Panc1 (cell line): ENCODE results near the gene ABCC4. TPM values are rescaled to one million over a fixed set of nuclear protein-coding genes. Genes with fewer than 3 reads are reported as not detected.

ENCODE experiments used
- ATAC-seq: fragments of 200-7000 bp; cut with Tn5 transposase; 2 replicates; pipeline ENCODE4 v1.9.1; 2020; ENCODE audit warnings: mild to moderate bottlenecking, moderate library complexity
- BruUV-seq: library from RNA; stranded (reverse); fragments of 400-500 nt; replicated peaks from 2 replicates; lab custom pipeline; 2021; lab: Mats Ljungman, UMichigan
- CTCF ChIA-PET: fragments of 300-600 bp; sonication (Branson Sonifier 250); formaldehyde crosslinking; loops from one replicate; lab custom pipeline; 2022; ENCODE audit warnings: antibody characterized with exemption; lab: Charles Lee
- POLR2A ChIA-PET: fragments of 300-600 bp; sonication (Branson Sonifier 250); formaldehyde crosslinking; loops from one replicate; lab custom pipeline; 2022; ENCODE audit warnings: antibody characterized with exemption; lab: Charles Lee
- DNase-seq: peaks from one replicate; pipeline ENCODE4 v3.0.0-alpha.2; 2010; ENCODE audit warnings: low read depth, low spot score
- H3K27ac ChIP-seq: 2 replicates; pipeline ENCODE4 v1.5.1; 2011; ENCODE audit warnings: mild to moderate bottlenecking, low read length, inconsistent platforms
- H3K27me3 ChIP-seq: fragments of 200-500 bp; sonication (Bioruptor generic); 2 replicates; pipeline ENCODE4 v1.6.0; 2014; ENCODE audit warnings: low read length, inconsistent platforms; ENCODE audit not compliant: control insufficient read depth, insufficient read depth
- H3K36me3 ChIP-seq: fragments of 200-500 bp; sonication (Bioruptor generic); 2 replicates; pipeline ENCODE4 v1.5.1; 2014; ENCODE audit warnings: inconsistent platforms, mild to moderate bottlenecking, low read length, moderate library complexity; ENCODE audit not compliant: control insufficient read depth, insufficient read depth
- H3K4me1 ChIP-seq: 2 replicates; pipeline ENCODE4 v1.5.1; 2011; ENCODE audit warnings: inconsistent platforms, mild to moderate bottlenecking, low read length, moderate library complexity; ENCODE audit not compliant: control insufficient read depth, insufficient read depth
- H3K4me3 ChIP-seq, 2 experiments: 2 replicates each; pipeline ENCODE4 v1.5.1; 2011 to 2012; ENCODE audit warnings: low read depth in 2 of 2, low read length in 2 of 2, mild to moderate bottlenecking in 2 of 2, inconsistent platforms in 1 of 2, moderate library complexity in 1 of 2
- H3K9me3 ChIP-seq: fragments of 200-500 bp; sonication (Bioruptor generic); 2 replicates; pipeline ENCODE4 v1.5.1; 2014; ENCODE audit warnings: low read depth, mild to moderate bottlenecking, inconsistent platforms, low read length, moderate library complexity; ENCODE audit not compliant: control insufficient read depth, insufficient read depth
- POLR2AphosphoS5 ChIP-seq: IDR thresholded peaks from 2 replicates; pipeline ENCODE4 v1.6.1; 2012; ENCODE audit warnings: mild to moderate bottlenecking, low read depth, low read length, moderate library complexity
- SIN3A ChIP-seq: IDR thresholded peaks from 2 replicates; pipeline ENCODE4 v1.6.1; 2012; ENCODE audit warnings: low read depth, mild to moderate bottlenecking, low read length, moderate library complexity, borderline replicate concordance; ENCODE audit not compliant: insufficient read depth
- TCF7L2 ChIP-seq: IDR thresholded peaks from 2 replicates; pipeline ENCODE4 v1.6.1; 2011; ENCODE audit warnings: mild to moderate bottlenecking, low read depth, low read length, inconsistent platforms
- in situ Hi-C: cut with HindIII; loops from 2 replicates; pipeline ENCODE4 v1.10.0; 2016; ENCODE audit warnings: low sequenced_read_pairs, low pct_unique_long_range_greater_than_20kb
- intact Hi-C: fragments of 100-400 bp; cut with micrococcal nuclease; formaldehyde crosslinking; loops from one replicate; pipeline ENCODE4 v1.10.0; 2022; ENCODE audit not compliant: unreplicated experiment
- total RNA-seq: library from RNA; stranded (reverse); gene quantifications from one replicate; pipeline ENCODE4 v1.2.1, GENCODE V29; 2021; ENCODE audit not compliant: unreplicated experiment
- TF ChIP-seq, protein P1 (sequence below), 2 experiments: IDR thresholded peaks; 2 replicates each; pipeline ENCODE4 v1.6.1; 2011 to 2012; ENCODE audit warnings: low read depth in 2 of 2, control low read depth in 1 of 2, low read length in 1 of 2, mild to moderate bottlenecking in 1 of 2, moderate library complexity in 1 of 2; ENCODE audit not compliant: insufficient read depth in 1 of 2
- TF ChIP-seq, protein P2 (sequence below): fragments of 450-650 bp; IDR thresholded peaks from 2 replicates; pipeline ENCODE4 v1.5.1; 2017; ENCODE audit warnings: mild to moderate bottlenecking

Gene ABCC4
- total RNA-seq, 1 experiment from 2014 or later = 69.3 TPM

DNA sequence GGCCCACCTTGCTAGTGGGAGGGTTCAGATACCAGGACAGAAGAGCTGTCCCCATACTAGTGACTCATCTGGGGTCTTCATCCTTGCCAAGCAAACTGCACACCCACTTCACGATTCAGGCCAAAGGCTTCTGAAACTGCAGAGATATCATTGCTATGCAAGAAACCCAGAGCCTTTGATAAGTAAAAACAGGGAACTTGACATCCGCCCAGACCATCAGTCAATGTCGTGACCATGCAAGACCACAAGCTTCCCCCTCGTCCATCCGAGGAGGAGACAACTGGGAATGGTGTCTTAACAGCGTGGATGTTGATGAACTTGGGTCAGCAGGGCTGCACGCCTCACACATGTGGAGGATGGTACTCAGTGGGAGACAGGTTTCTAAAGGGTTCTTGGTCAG is 58.0 kb downstream of the ABCC4 start:
- TF ChIP-seq POLR2AphosphoS5 (no peak), SIN3A (no peak), TCF7L2 (no peak)
- TF ChIP-seq, protein P1, sequence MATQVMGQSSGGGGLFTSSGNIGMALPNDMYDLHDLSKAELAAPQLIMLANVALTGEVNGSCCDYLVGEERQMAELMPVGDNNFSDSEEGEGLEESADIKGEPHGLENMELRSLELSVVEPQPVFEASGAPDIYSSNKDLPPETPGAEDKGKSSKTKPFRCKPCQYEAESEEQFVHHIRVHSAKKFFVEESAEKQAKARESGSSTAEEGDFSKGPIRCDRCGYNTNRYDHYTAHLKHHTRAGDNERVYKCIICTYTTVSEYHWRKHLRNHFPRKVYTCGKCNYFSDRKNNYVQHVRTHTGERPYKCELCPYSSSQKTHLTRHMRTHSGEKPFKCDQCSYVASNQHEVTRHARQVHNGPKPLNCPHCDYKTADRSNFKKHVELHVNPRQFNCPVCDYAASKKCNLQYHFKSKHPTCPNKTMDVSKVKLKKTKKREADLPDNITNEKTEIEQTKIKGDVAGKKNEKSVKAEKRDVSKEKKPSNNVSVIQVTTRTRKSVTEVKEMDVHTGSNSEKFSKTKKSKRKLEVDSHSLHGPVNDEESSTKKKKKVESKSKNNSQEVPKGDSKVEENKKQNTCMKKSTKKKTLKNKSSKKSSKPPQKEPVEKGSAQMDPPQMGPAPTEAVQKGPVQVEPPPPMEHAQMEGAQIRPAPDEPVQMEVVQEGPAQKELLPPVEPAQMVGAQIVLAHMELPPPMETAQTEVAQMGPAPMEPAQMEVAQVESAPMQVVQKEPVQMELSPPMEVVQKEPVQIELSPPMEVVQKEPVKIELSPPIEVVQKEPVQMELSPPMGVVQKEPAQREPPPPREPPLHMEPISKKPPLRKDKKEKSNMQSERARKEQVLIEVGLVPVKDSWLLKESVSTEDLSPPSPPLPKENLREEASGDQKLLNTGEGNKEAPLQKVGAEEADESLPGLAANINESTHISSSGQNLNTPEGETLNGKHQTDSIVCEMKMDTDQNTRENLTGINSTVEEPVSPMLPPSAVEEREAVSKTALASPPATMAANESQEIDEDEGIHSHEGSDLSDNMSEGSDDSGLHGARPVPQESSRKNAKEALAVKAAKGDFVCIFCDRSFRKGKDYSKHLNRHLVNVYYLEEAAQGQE (IDR thresholded peaks at IDR 0.05; ENCODE audit: insufficient read depth in 1 of 2, low read depth in 2 of 2, low read length in 1 of 2) = no peak
- TF ChIP-seq, protein P2, sequence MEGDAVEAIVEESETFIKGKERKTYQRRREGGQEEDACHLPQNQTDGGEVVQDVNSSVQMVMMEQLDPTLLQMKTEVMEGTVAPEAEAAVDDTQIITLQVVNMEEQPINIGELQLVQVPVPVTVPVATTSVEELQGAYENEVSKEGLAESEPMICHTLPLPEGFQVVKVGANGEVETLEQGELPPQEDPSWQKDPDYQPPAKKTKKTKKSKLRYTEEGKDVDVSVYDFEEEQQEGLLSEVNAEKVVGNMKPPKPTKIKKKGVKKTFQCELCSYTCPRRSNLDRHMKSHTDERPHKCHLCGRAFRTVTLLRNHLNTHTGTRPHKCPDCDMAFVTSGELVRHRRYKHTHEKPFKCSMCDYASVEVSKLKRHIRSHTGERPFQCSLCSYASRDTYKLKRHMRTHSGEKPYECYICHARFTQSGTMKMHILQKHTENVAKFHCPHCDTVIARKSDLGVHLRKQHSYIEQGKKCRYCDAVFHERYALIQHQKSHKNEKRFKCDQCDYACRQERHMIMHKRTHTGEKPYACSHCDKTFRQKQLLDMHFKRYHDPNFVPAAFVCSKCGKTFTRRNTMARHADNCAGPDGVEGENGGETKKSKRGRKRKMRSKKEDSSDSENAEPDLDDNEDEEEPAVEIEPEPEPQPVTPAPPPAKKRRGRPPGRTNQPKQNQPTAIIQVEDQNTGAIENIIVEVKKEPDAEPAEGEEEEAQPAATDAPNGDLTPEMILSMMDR = no peak
- no peak overlapping the region for H3K4me3 ChIP-seq
- BruUV-seq = no TSS peak
- no peaks in the 10 kb centered on the region for H3K27me3 ChIP-seq
- in situ Hi-C loops = no loop called here
- H3K4me1 ChIP-seq = peaks cover 10% of the 10 kb centered on the region
- peaks cover 3% of the 10 kb centered on the region for H3K36me3 ChIP-seq
- DNase-seq = no peak
- intact Hi-C loops = no loop called here
- peak overlapping the region; percentile 39; the same call in 1 of the 2 replicates for H3K27ac ChIP-seq
- ATAC-seq = no peak
- ChIA-PET POLR2A (no interaction called here), CTCF (no interaction called here)
- no peaks in the 10 kb centered on the region for H3K9me3 ChIP-seq

DNA sequence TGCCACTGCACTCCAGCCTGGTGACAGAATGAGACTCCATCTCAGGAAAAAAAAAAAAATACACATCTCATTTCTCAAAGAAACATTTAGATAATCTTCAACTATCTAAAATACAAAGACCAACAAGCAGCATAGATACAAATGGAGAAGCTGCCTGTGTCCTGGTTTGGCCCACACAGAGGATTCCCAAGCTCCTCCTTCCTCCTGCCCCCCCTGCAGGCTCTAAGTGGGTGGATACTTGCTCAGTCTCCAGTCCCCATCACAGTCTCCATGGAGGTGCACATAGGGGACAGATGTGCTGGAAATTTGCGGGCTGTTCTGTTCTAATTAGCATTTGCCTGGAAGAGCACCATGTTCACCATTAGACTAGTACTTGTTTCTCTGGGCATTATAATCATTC is 59.9 kb downstream of the ABCC4 start:
- POLR2A ChIA-PET = interaction anchor here (0.6 kb wide), 1 partner anchor 75 kb away, joined by 4 read pairs; no protein-coding TSS in a partner anchor
- ATAC-seq = no peak
- no peaks in the 10 kb centered on the region for H3K27me3 ChIP-seq
- H3K36me3 ChIP-seq = no peaks in the 10 kb centered on the region; the same call in 1 of the 2 replicates
- in situ Hi-C loops (no loop called here), intact Hi-C loops (no loop called here)
- CTCF ChIA-PET = interaction anchor here (0.7 kb wide), 1 partner anchor 49 kb away, joined by 4 read pairs; no protein-coding TSS in a partner anchor
- no TSS peak for BruUV-seq
- H3K4me1 ChIP-seq = peaks cover 4% of the 10 kb centered on the region
- no peak overlapping the region for H3K4me3 ChIP-seq
- H3K27ac ChIP-seq = 0 out of 2 replicates have a peak overlapping the region, but pooled peaks have one; percentile 34
- H3K9me3 ChIP-seq = no peaks in the 10 kb centered on the region
- no peak for TF ChIP-seq POLR2AphosphoS5
- TF ChIP-seq, protein P1 (IDR thresholded peaks at IDR 0.05; ENCODE audit: insufficient read depth in 1 of 2, low read depth in 2 of 2, low read length in 1 of 2) = no peak
- TF ChIP-seq, protein P2 = no peak
- TF ChIP-seq SIN3A = no peak
- no peak for TF ChIP-seq TCF7L2
- no peak for DNase-seq
